HG03108 (cell line): ENCODE data around the gene CA5B.
"Not testable (repeated sequence)": the region's sequence is repeated elsewhere in the genome, so short reads cannot be mapped to it uniquely, and the experiment has no call there.

ENCODE experiments used
- ATAC-seq: cut with Tn5 transposase; IDR thresholded peaks from one replicate; pipeline ENCODE4 v1.9.1; 2021; ENCODE audit warnings: moderate library complexity; ENCODE audit not compliant: unreplicated experiment

The CA5B gene

DNA sequence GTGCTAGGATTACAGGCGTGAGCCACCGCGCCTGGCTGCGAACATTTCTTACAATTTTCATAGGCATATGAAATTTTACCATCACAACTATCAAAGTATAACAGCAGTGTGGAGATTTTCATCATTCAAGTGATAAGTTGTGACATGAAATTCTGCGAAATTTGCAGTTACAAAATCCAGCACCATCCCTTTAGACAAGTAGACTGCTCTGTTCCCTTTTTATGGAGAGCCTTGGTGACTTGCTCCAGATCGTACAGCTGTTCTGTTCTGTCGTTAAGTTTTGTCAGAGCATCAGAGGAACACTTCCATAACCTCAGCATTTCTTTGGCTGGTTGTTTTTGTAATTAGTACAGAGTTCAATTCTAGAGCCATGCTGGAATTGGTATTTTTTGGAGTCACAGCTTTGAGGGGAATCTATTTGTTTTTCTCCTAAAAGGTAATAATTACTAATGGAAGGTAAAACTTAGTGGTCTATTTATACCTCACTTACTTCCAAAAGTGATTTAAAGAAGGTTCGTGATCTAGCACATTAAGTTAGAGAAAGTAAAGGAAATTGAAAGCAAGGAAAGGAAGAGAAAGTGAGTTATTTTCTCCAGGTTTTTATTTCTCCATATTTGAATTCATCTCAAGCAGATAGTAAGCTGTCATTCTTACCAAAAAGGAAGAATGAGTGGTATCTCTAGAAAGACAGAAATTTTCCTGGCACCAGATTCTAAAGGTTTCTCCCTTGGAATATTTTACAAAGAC is 74.3 kb downstream of the CA5B start:
- no peak for ATAC-seq

- no peak for ATAC-seq
These were observed 75.3 kb downstream of the CA5B start for GRCh38 chrX:15813416-15813815.

- ATAC-seq, result no peak
These were observed 76.8 kb downstream of the CA5B start for GRCh38 chrX:15814771-15815365.

- ATAC-seq, result peak; percentile 81
These were observed 77.8 kb downstream of the CA5B start for GRCh38 chrX:15815779-15816437.

DNA sequence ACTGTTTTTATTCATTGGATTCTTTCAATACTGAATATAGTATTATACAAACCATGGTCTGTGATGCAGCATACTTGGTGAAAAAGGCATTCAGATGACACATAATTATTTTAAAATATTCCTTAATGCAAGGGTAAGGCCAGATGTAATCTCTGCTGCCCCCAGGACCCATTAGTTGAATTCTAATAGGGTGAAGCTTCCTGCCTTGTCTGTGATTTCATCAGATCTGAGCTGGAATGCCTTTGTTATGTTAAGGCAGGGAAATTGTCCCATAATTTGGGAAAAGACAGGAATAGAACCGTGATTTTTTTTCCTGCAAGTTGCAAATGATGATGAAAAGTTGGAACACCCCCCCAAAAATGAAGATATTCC is 78.4 kb downstream of the CA5B start:
- ATAC-seq, result no peak

GRCh38 chrX:15816886-15817285 is 78.8 kb downstream of the CA5B start:
- no peak for ATAC-seq

GRCh38 chrX:15820106-15821073 is 82.3 kb downstream of the CA5B start:
- ATAC-seq, result no peak

DNA sequence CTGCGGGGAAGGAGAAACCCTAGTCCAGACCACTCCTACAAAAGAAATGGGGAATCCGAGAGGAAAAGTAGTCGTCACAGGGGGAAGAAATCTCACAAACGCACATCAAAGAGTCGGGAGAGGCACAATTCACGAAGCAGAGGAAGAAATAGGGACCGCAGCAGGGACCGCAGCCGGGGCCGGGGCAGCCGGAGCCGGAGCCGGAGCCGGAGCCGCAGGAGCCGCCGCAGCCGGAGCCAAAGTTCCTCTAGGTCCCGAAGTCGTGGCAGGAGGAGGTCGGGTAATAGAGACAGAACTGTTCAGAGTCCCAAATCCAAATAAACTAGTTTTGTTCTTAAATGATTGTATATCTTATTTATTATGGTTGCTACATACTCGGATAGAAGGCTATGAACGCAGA is 84.9 kb downstream of the CA5B start:
- no peak for ATAC-seq

DNA sequence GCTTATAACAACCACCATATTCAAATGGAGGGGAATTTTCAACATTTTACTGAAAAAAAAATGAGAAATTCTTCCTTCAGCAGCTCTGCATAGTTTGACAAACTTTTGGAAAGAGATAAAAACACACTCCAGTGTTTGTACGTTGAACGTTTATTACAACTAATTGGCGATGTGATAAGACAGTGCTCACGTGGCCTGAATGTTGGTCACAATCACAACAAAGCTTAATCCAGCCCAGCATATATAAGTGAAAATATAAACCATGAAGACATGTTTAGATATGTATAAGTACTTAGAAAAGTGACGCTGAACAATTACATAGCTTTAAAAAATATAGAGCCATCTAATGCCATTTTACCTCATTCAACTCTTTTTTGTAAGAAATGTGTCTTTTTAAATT is 87.9 kb downstream of the CA5B start:
- no peak for ATAC-seq

DNA sequence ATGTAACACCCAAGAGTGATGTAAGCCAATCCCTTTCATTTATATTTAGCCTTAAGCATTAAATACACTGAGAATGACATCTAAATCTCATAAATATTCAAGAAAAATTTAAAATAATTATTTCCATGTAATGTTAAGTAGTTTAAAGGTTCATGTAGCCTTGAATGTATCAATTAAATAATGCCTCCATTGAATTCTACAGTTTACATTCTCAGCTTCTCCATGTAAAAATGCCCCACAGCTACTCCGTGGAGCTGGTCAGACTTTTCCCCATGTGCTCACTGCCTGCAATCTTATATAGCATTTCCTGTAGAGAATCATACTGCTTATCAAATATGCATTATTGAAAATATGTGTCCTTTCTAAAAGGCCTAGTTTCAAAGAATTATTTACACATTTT is 91.1 kb downstream of the CA5B start:
- ATAC-seq, result no peak

- ATAC-seq, result not testable (repeated sequence)
These were observed 93.3 kb downstream of the CA5B start for GRCh38 chrX:15831347-15831746.

- no peak for ATAC-seq
These were observed 96.0 kb downstream of the CA5B start for GRCh38 chrX:15834053-15834452.

- no peak for ATAC-seq
These were observed 96.9 kb downstream of the CA5B start for GRCh38 chrX:15834827-15835595.
